Measurements from ENCODE around the gene CCDC27. TPM values are rescaled to one million over a fixed set of nuclear protein-coding genes. Genes with fewer than 3 reads are reported as not detected.

Gene CCDC27
- total RNA-seq, 1 experiment from 2014 or later = not detected

GRCh38 chr1:3725366-3725765 lies 26.9 kb upstream of the CCDC27 start:
- intact Hi-C loops (cut with micrococcal nuclease; ENCODE audit: unreplicated experiment) = loop anchor here (10.0 kb wide), 2 partner anchors 71 to 101 kb away; partner anchors contain the start of genes TP73, TPRG1L and WRAP73
- Histone ChIP-seq H3K4me3 (ENCODE audit: low read depth in 2 of 2, low read length in 2 of 2) (no peak overlapping the region), H3K4me1 (ENCODE audit: control insufficient read depth, insufficient read depth, low read length) (peaks cover 4% of the 10 kb centered on the region), H3K36me3 (ENCODE audit: control insufficient read depth, insufficient read depth, low read length) (no peaks in the 10 kb centered on the region), H3K9me3 (ENCODE audit: control insufficient read depth, insufficient read depth, low read depth, low read length) (no peaks in the 10 kb centered on the region), H3K27me3 (ENCODE audit: control insufficient read depth, insufficient read depth, low read length) (no peaks in the 10 kb centered on the region), H3K27ac (ENCODE audit: low read length) (no peak overlapping the region)
- CTCF ChIA-PET = interaction anchor here (1.5 kb wide), 1 partner anchor 30 kb away, joined by 13 read pairs; no protein-coding TSS in a partner anchor
- POLR2A ChIA-PET = no interaction called here
- ATAC-seq (no peak), DNase-seq (ENCODE audit: low read depth, low spot score) (no peak)
- TF ChIP-seq POLR2AphosphoS5 (IDR thresholded peaks at IDR 0.05; ENCODE audit: low read depth, low read length) = no peak
- TF ChIP-seq SIN3A (IDR thresholded peaks at IDR 0.05; ENCODE audit: borderline replicate concordance, insufficient read depth, low read depth, low read length) = no peak
- TF ChIP-seq TCF7L2 (IDR thresholded peaks at IDR 0.05; ENCODE audit: low read depth, low read length) = no peak
- TF ChIP-seq, protein P1, sequence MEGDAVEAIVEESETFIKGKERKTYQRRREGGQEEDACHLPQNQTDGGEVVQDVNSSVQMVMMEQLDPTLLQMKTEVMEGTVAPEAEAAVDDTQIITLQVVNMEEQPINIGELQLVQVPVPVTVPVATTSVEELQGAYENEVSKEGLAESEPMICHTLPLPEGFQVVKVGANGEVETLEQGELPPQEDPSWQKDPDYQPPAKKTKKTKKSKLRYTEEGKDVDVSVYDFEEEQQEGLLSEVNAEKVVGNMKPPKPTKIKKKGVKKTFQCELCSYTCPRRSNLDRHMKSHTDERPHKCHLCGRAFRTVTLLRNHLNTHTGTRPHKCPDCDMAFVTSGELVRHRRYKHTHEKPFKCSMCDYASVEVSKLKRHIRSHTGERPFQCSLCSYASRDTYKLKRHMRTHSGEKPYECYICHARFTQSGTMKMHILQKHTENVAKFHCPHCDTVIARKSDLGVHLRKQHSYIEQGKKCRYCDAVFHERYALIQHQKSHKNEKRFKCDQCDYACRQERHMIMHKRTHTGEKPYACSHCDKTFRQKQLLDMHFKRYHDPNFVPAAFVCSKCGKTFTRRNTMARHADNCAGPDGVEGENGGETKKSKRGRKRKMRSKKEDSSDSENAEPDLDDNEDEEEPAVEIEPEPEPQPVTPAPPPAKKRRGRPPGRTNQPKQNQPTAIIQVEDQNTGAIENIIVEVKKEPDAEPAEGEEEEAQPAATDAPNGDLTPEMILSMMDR (IDR thresholded peaks at IDR 0.05) = no peak
- no TSS peak for BruUV-seq (replicated peaks)
- in situ Hi-C loops (cut with HindIII; ENCODE audit: low pct_unique_long_range_greater_than_20kb, low sequenced_read_pairs) = no loop called here

DNA sequence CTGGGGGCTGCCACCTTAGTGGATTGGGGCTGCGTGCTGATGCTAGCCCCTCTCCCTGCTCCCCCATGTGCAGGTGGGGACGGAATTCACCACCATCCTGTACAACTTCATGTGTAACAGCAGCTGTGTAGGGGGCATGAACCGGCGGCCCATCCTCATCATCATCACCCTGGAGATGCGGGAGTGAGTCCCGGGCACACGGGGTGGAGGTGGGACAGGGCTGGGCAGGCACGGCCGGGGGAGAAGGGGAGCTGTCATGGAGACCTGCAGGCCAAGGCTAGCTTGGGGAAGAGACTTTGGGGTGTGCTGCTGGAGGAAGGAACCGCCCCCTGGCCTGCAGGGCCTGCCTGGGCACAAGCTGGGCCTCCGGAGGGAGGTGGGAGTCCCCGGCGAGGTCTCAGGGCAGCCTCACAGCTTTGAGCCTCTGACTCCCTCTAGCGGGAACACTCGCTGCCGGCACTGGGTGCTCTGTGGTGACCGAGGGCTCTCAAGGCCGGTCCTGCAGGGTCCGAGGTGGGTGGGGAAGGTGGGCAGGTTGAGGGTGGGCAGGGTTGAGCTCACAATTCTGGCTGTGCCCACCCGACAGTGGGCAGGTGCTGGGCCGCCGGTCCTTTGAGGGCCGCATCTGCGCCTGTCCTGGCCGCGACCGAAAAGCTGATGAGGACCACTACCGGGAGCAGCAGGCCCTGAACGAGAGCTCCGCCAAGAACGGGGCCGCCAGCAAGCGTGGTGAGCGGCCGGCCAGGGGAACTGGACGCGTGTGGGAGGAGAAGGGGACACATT lies 25.0 kb upstream of the CCDC27 start:
- Histone ChIP-seq H3K36me3 (ENCODE audit: control insufficient read depth, insufficient read depth, low read length) (no peaks in the 10 kb centered on the region), H3K4me1 (ENCODE audit: control insufficient read depth, insufficient read depth, low read length) (no peaks in the 10 kb centered on the region; the same call in 1 of the 2 replicates), H3K4me3 (ENCODE audit: low read depth in 2 of 2, low read length in 2 of 2) (no peak overlapping the region), H3K9me3 (ENCODE audit: control insufficient read depth, insufficient read depth, low read depth, low read length) (no peaks in the 10 kb centered on the region), H3K27ac (ENCODE audit: low read length) (no peak overlapping the region), H3K27me3 (ENCODE audit: control insufficient read depth, insufficient read depth, low read length) (no peaks in the 10 kb centered on the region)
- intact Hi-C loops (cut with micrococcal nuclease; ENCODE audit: unreplicated experiment) = loop anchor here (10.0 kb wide), 2 partner anchors 72 to 102 kb away; partner anchors contain the start of genes TP73, TPRG1L and WRAP73
- POLR2A ChIA-PET = no interaction called here
- CTCF ChIA-PET = interaction anchor here (0.5 to 0.8 kb wide), 4 partner anchors 15 to 99 kb away, joined by 3 to 6 read pairs (median 4); no protein-coding TSS in a partner anchor
- in situ Hi-C loops (cut with HindIII; ENCODE audit: low pct_unique_long_range_greater_than_20kb, low sequenced_read_pairs) = no loop called here
- BruUV-seq (replicated peaks) = no TSS peak
- DNase-seq (ENCODE audit: low read depth, low spot score) (no peak), ATAC-seq (peak; percentile 85)
- TF ChIP-seq REST (IDR thresholded peaks at IDR 0.05; ENCODE audit: insufficient read depth in 1 of 2, low read depth in 2 of 2, low read length in 1 of 2) = no peak
- TF ChIP-seq, protein P1 (IDR thresholded peaks at IDR 0.05) = peak; percentile 89
